IMR-90 (cell line): ENCODE data around the gene NBPF3. TPM values are rescaled to one million over a fixed set of nuclear protein-coding genes. Genes with fewer than 3 reads are reported as not detected.

Source experiments
- ATAC-seq: fragments of 200-7000 bp; cut with Tn5 transposase; 2 replicates; pipeline ENCODE4 v1.9.1; 2020; ENCODE audit warnings: low read depth, mild to moderate bottlenecking, moderate library complexity
- BruUV-seq: library from RNA; stranded (reverse); fragments of 400-500 nt; replicated peaks from 2 replicates; lab custom pipeline; 2021; lab: Mats Ljungman, UMichigan
- CTCF ChIA-PET: fragments of 300-600 bp; formaldehyde crosslinking; extraction: SDS; loops from one replicate; lab custom pipeline; 2021; ENCODE audit warnings: antibody characterized with exemption; lab: Yijun Ruan, JAX
- POLR2A ChIA-PET: fragments of 300-600 bp; sonication (Branson Sonifier 250); formaldehyde crosslinking; loops from one replicate; lab custom pipeline; 2022; ENCODE audit warnings: antibody characterized with exemption; ENCODE audit not compliant: unreplicated experiment; lab: Charles Lee
- DNase-seq: peaks from one replicate; pipeline ENCODE4 v3.0.0; 2013
- H2AFZ ChIP-seq: replicated peaks from 2 replicates; pipeline ENCODE3; 2013; ENCODE audit warnings: low read length, mild to moderate bottlenecking; ENCODE audit not compliant: poor library complexity
- H2AK5ac ChIP-seq: 2 replicates; pipeline ENCODE4 v1.6.1; 2013; ENCODE audit warnings: low read depth, low read length, inconsistent platforms
- H2AK9ac ChIP-seq: replicated peaks from 2 replicates; pipeline ENCODE3; 2013; ENCODE audit warnings: mild to moderate bottlenecking, low read depth, low read length, moderate library complexity; ENCODE audit not compliant: poor library complexity
- H2BK120ac ChIP-seq: 2 replicates; pipeline ENCODE4 v1.6.1; 2013; ENCODE audit warnings: low read depth, low read length, inconsistent platforms
- H2BK15ac ChIP-seq: 3 replicates; pipeline ENCODE4 v1.6.1; 2013; ENCODE audit warnings: low read depth, low read length, inconsistent platforms
- H2BK20ac ChIP-seq: 2 replicates; pipeline ENCODE4 v1.6.1; 2013; ENCODE audit warnings: low read depth, mild to moderate bottlenecking, inconsistent platforms, low read length, moderate library complexity
- H2BK5ac ChIP-seq: 2 replicates; pipeline ENCODE4 v1.6.1; 2013; ENCODE audit warnings: mild to moderate bottlenecking, low read depth, low read length, inconsistent platforms; ENCODE audit not compliant: poor library complexity, severe bottlenecking
- H3K14ac ChIP-seq: replicated peaks from 2 replicates; pipeline ENCODE4 v1.6.1; 2013; ENCODE audit warnings: low read depth, low read length, inconsistent platforms
- H3K18ac ChIP-seq: 2 replicates; pipeline ENCODE4 v1.6.1; 2013; ENCODE audit warnings: low read depth, low read length, control low read depth
- H3K23ac ChIP-seq: 2 replicates; pipeline ENCODE4 v1.6.1; 2013; ENCODE audit warnings: low read depth, low read length, inconsistent platforms
- H3K27ac ChIP-seq: 2 replicates; pipeline ENCODE4 v1.5.1; 2013; ENCODE audit warnings: mild to moderate bottlenecking, control low read depth, low read length; ENCODE audit not compliant: insufficient read depth
- H3K27me3 ChIP-seq: 2 replicates; pipeline ENCODE4 v1.6.1; 2013; ENCODE audit warnings: low read length; ENCODE audit not compliant: control insufficient read depth, insufficient read depth
- H3K36me3 ChIP-seq: 2 replicates; pipeline ENCODE4 v1.6.1; 2013; ENCODE audit warnings: low read length, mixed read lengths; ENCODE audit not compliant: control insufficient read depth, insufficient read depth
- H3K4ac ChIP-seq: 2 replicates; pipeline ENCODE4 v1.6.1; 2013; ENCODE audit warnings: low read depth, low read length, inconsistent platforms
- H3K4me1 ChIP-seq: 2 replicates; pipeline ENCODE4 v1.6.1; 2013; ENCODE audit warnings: low read length, mixed read lengths; ENCODE audit not compliant: control insufficient read depth, insufficient read depth
- H3K4me2 ChIP-seq: 2 replicates; pipeline ENCODE4 v1.6.1; 2013; ENCODE audit warnings: low read depth, mild to moderate bottlenecking, control low read depth, low read length, moderate library complexity
- H3K4me3 ChIP-seq: 2 replicates; pipeline ENCODE4 v1.5.1; 2013; ENCODE audit warnings: low read depth, mild to moderate bottlenecking, control low read depth, low read length, moderate library complexity; ENCODE audit not compliant: insufficient read depth
- H3K56ac ChIP-seq: 2 replicates; pipeline ENCODE4 v1.6.1; 2013; ENCODE audit warnings: low read length, inconsistent platforms; ENCODE audit not compliant: insufficient read depth; ENCODE audit errors: extremely low read depth
- H3K79me1 ChIP-seq, 2 experiments: 2 replicates each; pipeline ENCODE4 v1.6.1; 2013; ENCODE audit warnings: low read length in 2 of 2, inconsistent platforms in 1 of 2, low read depth in 1 of 2
- H3K9ac ChIP-seq: 2 replicates; pipeline ENCODE4 v1.6.1; 2013; ENCODE audit warnings: low read depth, low read length, control low read depth
- H3K9me1 ChIP-seq: 2 replicates; pipeline ENCODE4 v1.6.1; 2013; ENCODE audit warnings: low read length, inconsistent platforms; ENCODE audit not compliant: insufficient read depth
- H3K9me3 ChIP-seq: 2 replicates; pipeline ENCODE4 v1.6.1; 2013; ENCODE audit warnings: low read length; ENCODE audit not compliant: control insufficient read depth, insufficient read depth
- H4K20me1 ChIP-seq: 2 replicates; pipeline ENCODE4 v1.6.1; 2013; ENCODE audit warnings: low read length, inconsistent platforms; ENCODE audit not compliant: insufficient read depth
- H4K5ac ChIP-seq: 2 replicates; pipeline ENCODE4 v1.6.1; 2013; ENCODE audit warnings: mild to moderate bottlenecking, low read depth, low read length, control low read depth
- H4K8ac ChIP-seq, 2 experiments: 2 replicates each; pipeline ENCODE4 v1.6.1; 2013; ENCODE audit warnings: low read depth in 2 of 2, low read length in 2 of 2, control low read depth in 1 of 2, inconsistent platforms in 1 of 2
- H4K91ac ChIP-seq: 2 replicates; pipeline ENCODE4 v1.6.1; 2013; ENCODE audit warnings: low read depth, low read length, inconsistent platforms; ENCODE audit not compliant: insufficient read depth
- BHLHE40 ChIP-seq: fragments of 150-350 bp; IDR thresholded peaks from 2 replicates; pipeline ENCODE4 v1.6.1; 2016; ENCODE audit warnings: mild to moderate bottlenecking, low read depth, low read length
- CHD1 ChIP-seq: IDR thresholded peaks from 2 replicates; pipeline ENCODE4 v1.6.1; 2012; ENCODE audit warnings: low read depth, low read length, improper control_type of control experiment
- CTCF ChIP-seq: conservative IDR thresholded peaks from 2 replicates; pipeline ENCODE4 v1.5.1; 2012; ENCODE audit warnings: mild to moderate bottlenecking, low read depth, low read length, improper control_type of control experiment
- FOS ChIP-seq: fragments of 150-350 bp; IDR thresholded peaks from 2 replicates; pipeline ENCODE4 v1.6.1; 2016; ENCODE audit warnings: low read depth, low read length
- NFE2L2 ChIP-seq: fragments of 150-350 bp; IDR thresholded peaks from 2 replicates; pipeline ENCODE4 v1.6.1; 2016; ENCODE audit warnings: low read depth, mild to moderate bottlenecking, low read length
- POLR2A ChIP-seq: IDR thresholded peaks from 2 replicates; pipeline ENCODE4 v1.6.1; 2012; ENCODE audit warnings: mild to moderate bottlenecking, low read depth, low read length
- RAD21 ChIP-seq: IDR thresholded peaks from 2 replicates; pipeline ENCODE4 v1.6.1; 2012; ENCODE audit warnings: low read length, improper control_type of control experiment
- RCOR1 ChIP-seq: IDR thresholded peaks from 2 replicates; pipeline ENCODE4 v1.6.1; 2012; ENCODE audit warnings: mild to moderate bottlenecking, low read length, improper control_type of control experiment; ENCODE audit not compliant: insufficient replicate concordance
- SMC3 ChIP-seq: fragments of 150-350 bp; IDR thresholded peaks from 2 replicates; pipeline ENCODE4 v1.6.1; 2016; ENCODE audit warnings: low read depth, mild to moderate bottlenecking, antibody characterized with exemption, low read length, moderate library complexity
- USF2 ChIP-seq: fragments of 150-350 bp; IDR thresholded peaks from 2 replicates; pipeline ENCODE4 v1.6.1; 2017; ENCODE audit warnings: mild to moderate bottlenecking, antibody characterized with exemption, low read length, low read depth
- WGBS, 2 experiments: methylation state at CpG; one replicate each; pipeline versions ENCODE4 v1.1.5 to v1.1.7; 2013; ENCODE audit warnings: missing lambda C conversion rate in 2 of 2; ENCODE audit not compliant: insufficient read length in 1 of 2; ENCODE audit errors: extremely low coverage in 2 of 2; 5-methylcytosine and 5-hydroxymethylcytosine counted together
- dilution Hi-C: fragments of 300-500 bp; cut with HindIII; formaldehyde crosslinking; loops from one replicate; pipeline ENCODE4 v1.14.3; 2018; ENCODE audit warnings: low sequenced_read_pairs; ENCODE audit not compliant: unreplicated experiment
- in situ Hi-C: fragments of 300-500 bp; cut with MboI; formaldehyde crosslinking; loops from 3 replicates; pipeline ENCODE4 v1.14.3; 2019; ENCODE audit warnings: low sequenced_read_pairs, inconsistent platforms, mixed read lengths
- intact Hi-C: fragments of 100-400 bp; cut with micrococcal nuclease; formaldehyde crosslinking; loops from 2 replicates; pipeline ENCODE4 v1.10.0; 2022
- polyA plus RNA-seq, 3 experiments: library from polyadenylated mRNA; depleted of rRNA; stranded (reverse); fragments of >200 nt; gene quantifications; 2 replicates each; pipeline ENCODE4 v1.2.3, GENCODE V29; 2012; ENCODE audit warnings: low replicate concordance in 1 of 3
- total RNA-seq: library from RNA; depleted of rRNA; stranded (reverse); fragments of >200 nt; gene quantifications from 2 replicates; pipeline ENCODE4 v1.2.3, GENCODE V29; 2012

NBPF3 gene
- total and polyA plus RNA-seq, 2 of the 4 experiments (the other 2 are of a cell fraction), result 8.7 to 18.8 TPM

- Histone ChIP-seq H3K56ac (no peak overlapping the region), H3K23ac (no peak overlapping the region), H2BK5ac (no peak overlapping the region), H3K9me1 (no peaks in the 10 kb centered on the region), H4K5ac (no peak overlapping the region), H2BK20ac (no peak overlapping the region), H3K9me3 (no peaks in the 10 kb centered on the region), H2BK120ac (no peak overlapping the region), H3K14ac (no peak overlapping the region), H2AK5ac (no peak overlapping the region), H3K36me3 (no peaks in the 10 kb centered on the region), H3K9ac (no peak overlapping the region), H3K27me3 (peaks cover 18% of the 10 kb centered on the region), H2AK9ac (no peak overlapping the region), H2AFZ (no peak overlapping the region), H3K4me2 (no peak overlapping the region), H2BK15ac (no peak overlapping the region), H4K91ac (no peak overlapping the region), H3K4ac (no peak overlapping the region), H3K4me1 (no peaks in the 10 kb centered on the region), H4K20me1 (no peaks in the 10 kb centered on the region), H3K79me1 (no peaks in the 10 kb centered on the region), H3K27ac (no peak overlapping the region), H4K8ac (no peak overlapping the region), H3K4me3 (no peak overlapping the region), H3K18ac (no peak overlapping the region)
- DNase-seq (peak; percentile 44), ATAC-seq (peak; percentile 53; the same call in 1 of the 2 replicates)
- intact Hi-C loops (loop anchor here (10.0 kb wide), 1 partner anchor 124 kb away; no protein-coding TSS in a partner anchor), in situ Hi-C loops (no loop called here), dilution Hi-C loops (no loop called here)
- ChIA-PET POLR2A (no interaction called here), CTCF (no interaction called here)
- no CpG with 5 or more reads among the region's 7 CpGs for WGBS, 2 experiments
- no TSS peak for BruUV-seq
- TF ChIP-seq SMC3, result no peak
- no peak for TF ChIP-seq RCOR1
- TF ChIP-seq BHLHE40, result no peak
- TF ChIP-seq CHD1, result no peak
- TF ChIP-seq NFE2L2, result no peak
- no peak for TF ChIP-seq FOS
- TF ChIP-seq USF2, result no peak
- TF ChIP-seq RAD21, result no peak
- TF ChIP-seq CTCF, result no peak
- no peak for TF ChIP-seq POLR2A
These were observed 90.6 kb downstream of the NBPF3 start for GRCh38 chr1:21530368-21531016.
